Measurements from ENCODE around the gene INAVA. TPM values are rescaled to one million over a fixed set of nuclear protein-coding genes. Genes with fewer than 3 reads are reported as not detected.
"Not testable (repeated sequence)": the region's sequence is repeated elsewhere in the genome, so short reads cannot be mapped to it uniquely, and the experiment has no call there.

Gene INAVA
- total and polyA plus RNA-seq, 4 donors = 0.19 to 3.1 (median 0.50) TPM

- TF ChIP-seq FOXA2 (IDR thresholded peaks at IDR 0.05) = no peak
- no peak for TF ChIP-seq SP1 (IDR thresholded peaks at IDR 0.05)
- TF ChIP-seq, protein P1, sequence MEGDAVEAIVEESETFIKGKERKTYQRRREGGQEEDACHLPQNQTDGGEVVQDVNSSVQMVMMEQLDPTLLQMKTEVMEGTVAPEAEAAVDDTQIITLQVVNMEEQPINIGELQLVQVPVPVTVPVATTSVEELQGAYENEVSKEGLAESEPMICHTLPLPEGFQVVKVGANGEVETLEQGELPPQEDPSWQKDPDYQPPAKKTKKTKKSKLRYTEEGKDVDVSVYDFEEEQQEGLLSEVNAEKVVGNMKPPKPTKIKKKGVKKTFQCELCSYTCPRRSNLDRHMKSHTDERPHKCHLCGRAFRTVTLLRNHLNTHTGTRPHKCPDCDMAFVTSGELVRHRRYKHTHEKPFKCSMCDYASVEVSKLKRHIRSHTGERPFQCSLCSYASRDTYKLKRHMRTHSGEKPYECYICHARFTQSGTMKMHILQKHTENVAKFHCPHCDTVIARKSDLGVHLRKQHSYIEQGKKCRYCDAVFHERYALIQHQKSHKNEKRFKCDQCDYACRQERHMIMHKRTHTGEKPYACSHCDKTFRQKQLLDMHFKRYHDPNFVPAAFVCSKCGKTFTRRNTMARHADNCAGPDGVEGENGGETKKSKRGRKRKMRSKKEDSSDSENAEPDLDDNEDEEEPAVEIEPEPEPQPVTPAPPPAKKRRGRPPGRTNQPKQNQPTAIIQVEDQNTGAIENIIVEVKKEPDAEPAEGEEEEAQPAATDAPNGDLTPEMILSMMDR (IDR thresholded peaks at IDR 0.05; ENCODE audit: low read depth, low read length, missing input control) = no peak
- TF ChIP-seq, protein P2, sequence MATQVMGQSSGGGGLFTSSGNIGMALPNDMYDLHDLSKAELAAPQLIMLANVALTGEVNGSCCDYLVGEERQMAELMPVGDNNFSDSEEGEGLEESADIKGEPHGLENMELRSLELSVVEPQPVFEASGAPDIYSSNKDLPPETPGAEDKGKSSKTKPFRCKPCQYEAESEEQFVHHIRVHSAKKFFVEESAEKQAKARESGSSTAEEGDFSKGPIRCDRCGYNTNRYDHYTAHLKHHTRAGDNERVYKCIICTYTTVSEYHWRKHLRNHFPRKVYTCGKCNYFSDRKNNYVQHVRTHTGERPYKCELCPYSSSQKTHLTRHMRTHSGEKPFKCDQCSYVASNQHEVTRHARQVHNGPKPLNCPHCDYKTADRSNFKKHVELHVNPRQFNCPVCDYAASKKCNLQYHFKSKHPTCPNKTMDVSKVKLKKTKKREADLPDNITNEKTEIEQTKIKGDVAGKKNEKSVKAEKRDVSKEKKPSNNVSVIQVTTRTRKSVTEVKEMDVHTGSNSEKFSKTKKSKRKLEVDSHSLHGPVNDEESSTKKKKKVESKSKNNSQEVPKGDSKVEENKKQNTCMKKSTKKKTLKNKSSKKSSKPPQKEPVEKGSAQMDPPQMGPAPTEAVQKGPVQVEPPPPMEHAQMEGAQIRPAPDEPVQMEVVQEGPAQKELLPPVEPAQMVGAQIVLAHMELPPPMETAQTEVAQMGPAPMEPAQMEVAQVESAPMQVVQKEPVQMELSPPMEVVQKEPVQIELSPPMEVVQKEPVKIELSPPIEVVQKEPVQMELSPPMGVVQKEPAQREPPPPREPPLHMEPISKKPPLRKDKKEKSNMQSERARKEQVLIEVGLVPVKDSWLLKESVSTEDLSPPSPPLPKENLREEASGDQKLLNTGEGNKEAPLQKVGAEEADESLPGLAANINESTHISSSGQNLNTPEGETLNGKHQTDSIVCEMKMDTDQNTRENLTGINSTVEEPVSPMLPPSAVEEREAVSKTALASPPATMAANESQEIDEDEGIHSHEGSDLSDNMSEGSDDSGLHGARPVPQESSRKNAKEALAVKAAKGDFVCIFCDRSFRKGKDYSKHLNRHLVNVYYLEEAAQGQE (IDR thresholded peaks at IDR 0.05) = no peak
- no peak for TF ChIP-seq GABPA (IDR thresholded peaks at IDR 0.05 in 1 of 2, conservative IDR thresholded peaks at IDR 0.05 in 1 of 2)
- TF ChIP-seq, protein P3, sequence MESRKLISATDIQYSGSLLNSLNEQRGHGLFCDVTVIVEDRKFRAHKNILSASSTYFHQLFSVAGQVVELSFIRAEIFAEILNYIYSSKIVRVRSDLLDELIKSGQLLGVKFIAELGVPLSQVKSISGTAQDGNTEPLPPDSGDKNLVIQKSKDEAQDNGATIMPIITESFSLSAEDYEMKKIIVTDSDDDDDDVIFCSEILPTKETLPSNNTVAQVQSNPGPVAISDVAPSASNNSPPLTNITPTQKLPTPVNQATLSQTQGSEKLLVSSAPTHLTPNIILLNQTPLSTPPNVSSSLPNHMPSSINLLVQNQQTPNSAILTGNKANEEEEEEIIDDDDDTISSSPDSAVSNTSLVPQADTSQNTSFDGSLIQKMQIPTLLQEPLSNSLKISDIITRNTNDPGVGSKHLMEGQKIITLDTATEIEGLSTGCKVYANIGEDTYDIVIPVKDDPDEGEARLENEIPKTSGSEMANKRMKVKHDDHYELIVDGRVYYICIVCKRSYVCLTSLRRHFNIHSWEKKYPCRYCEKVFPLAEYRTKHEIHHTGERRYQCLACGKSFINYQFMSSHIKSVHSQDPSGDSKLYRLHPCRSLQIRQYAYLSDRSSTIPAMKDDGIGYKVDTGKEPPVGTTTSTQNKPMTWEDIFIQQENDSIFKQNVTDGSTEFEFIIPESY (IDR thresholded peaks at IDR 0.05) = no peak
- TF ChIP-seq NR2F2 (IDR thresholded peaks at IDR 0.05) = no peak
- no peak for TF ChIP-seq ATF3 (IDR thresholded peaks at IDR 0.05)
- TF ChIP-seq HNF4A (conservative IDR thresholded peaks at IDR 0.05) = no peak
- no peak for TF ChIP-seq YY1 (IDR thresholded peaks at IDR 0.05)
- TF ChIP-seq RXRA (IDR thresholded peaks at IDR 0.05) = no peak
- no peak for TF ChIP-seq RAD21 (IDR thresholded peaks at IDR 0.05)
- TF ChIP-seq, protein P4, sequence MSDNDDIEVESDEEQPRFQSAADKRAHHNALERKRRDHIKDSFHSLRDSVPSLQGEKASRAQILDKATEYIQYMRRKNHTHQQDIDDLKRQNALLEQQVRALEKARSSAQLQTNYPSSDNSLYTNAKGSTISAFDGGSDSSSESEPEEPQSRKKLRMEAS (IDR thresholded peaks at IDR 0.05) = no peak
- no peak for TF ChIP-seq FOXA1 (IDR thresholded peaks at IDR 0.05)
- no peak for TF ChIP-seq EGR1 (IDR thresholded peaks at IDR 0.05; ENCODE audit: low read depth in 2 of 2)
- no peak for TF ChIP-seq JUND (IDR thresholded peaks at IDR 0.05)
- TF ChIP-seq TAF1 (conservative IDR thresholded peaks at IDR 0.05) = no peak
- TF ChIP-seq HNF4G (IDR thresholded peaks at IDR 0.05) = no peak
- WGBS = 86% methylated on average over 2 of the region's 2 CpGs
- Histone ChIP-seq H3K4me1 (ENCODE audit: control insufficient read depth in 4 of 4, insufficient read depth in 4 of 4, low read length in 3 of 4) (no peaks in the 10 kb centered on the region), H3K9me3 (ENCODE audit: control insufficient read depth in 4 of 4, low read length in 3 of 4) (no peaks in the 10 kb centered on the region), H3K4me3 (ENCODE audit: low read depth in 1 of 3, low read length in 3 of 3) (no peak overlapping the region), H3K27me3 (ENCODE audit: control insufficient read depth in 4 of 4, insufficient read depth in 4 of 4, low read length in 3 of 4) (no peaks in the 10 kb centered on the region), H3K27ac (ENCODE audit: low read depth in 1 of 2, low read length in 2 of 2) (no peak overlapping the region), H3K9ac (ENCODE audit: low read depth in 1 of 2, low read length in 2 of 2) (no peak overlapping the region), H3K36me3 (ENCODE audit: control insufficient read depth in 4 of 4, insufficient read depth in 3 of 4, low read depth in 1 of 4, low read length in 3 of 4) (no peaks in the 10 kb centered on the region)
- no peak for DNase-seq (ENCODE audit: low spot score)
Measured at GRCh38 chr1:200963076-200963475, 68.4 kb downstream of the INAVA start.

DNA sequence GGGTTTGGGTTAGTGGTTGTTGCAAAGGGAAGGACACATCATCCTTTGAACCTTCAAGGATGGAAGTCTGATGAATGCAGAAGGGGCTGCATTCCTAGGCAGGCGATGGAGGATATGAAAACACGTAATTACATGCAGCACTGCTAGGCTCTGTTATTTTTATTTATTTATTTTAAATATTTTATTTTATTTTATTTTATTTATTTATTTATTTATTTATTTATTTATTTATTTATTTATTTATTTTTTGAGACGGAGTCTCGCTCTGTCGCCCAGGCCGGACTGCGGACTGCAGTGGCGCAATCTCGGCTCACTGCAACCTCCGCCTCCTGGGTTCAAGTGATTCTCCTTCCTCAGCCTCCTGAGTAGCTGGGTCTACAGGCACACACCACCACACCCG lies 69.2 kb downstream of the INAVA start:
- H3K36me3 ChIP-seq (ENCODE audit: control insufficient read depth in 4 of 4, insufficient read depth in 3 of 4, low read depth in 1 of 4, low read length in 3 of 4); H3K27me3 ChIP-seq (ENCODE audit: control insufficient read depth in 4 of 4, insufficient read depth in 4 of 4, low read length in 3 of 4); DNase-seq (ENCODE audit: low spot score); H3K4me3 ChIP-seq (ENCODE audit: low read depth in 1 of 3, low read length in 3 of 3); H3K27ac ChIP-seq (ENCODE audit: low read depth in 1 of 2, low read length in 2 of 2); H3K9ac ChIP-seq (ENCODE audit: low read depth in 1 of 2, low read length in 2 of 2); H3K4me1 ChIP-seq (ENCODE audit: control insufficient read depth in 4 of 4, insufficient read depth in 4 of 4, low read length in 3 of 4); H3K9me3 ChIP-seq (ENCODE audit: control insufficient read depth in 4 of 4, low read length in 3 of 4): not testable (repeated sequence)
- 89% methylated on average over 11 of the region's 11 CpGs for WGBS

Small RNA genes within 50 kb of the gene (small RNA-seq; reads per million reads assigned to genes)
- not detected for gene RNU6-704P

Other genes with a start within 250 kb of the INAVA start
- 10 to 100 TPM; 10.2 to 12.1 TPM for gene DDX59, start 225.0 kb upstream of the INAVA start, total RNA-seq
- 1 to 10 TPM; 5.8 to 7.0 TPM for gene DDX59, start 225.0 kb upstream of the INAVA start, polyA plus RNA-seq
- 1 to 10 TPM; 4.0 to 8.6 TPM for gene CAMSAP2, start 156.0 kb upstream of the INAVA start, total RNA-seq
- 1 to 10 TPM; 1.9 to 3.0 TPM for gene CAMSAP2, start 156.0 kb upstream of the INAVA start, polyA plus RNA-seq
- under 1 TPM in 1 of 2 donors, not detected in 1; 0.08 TPM for gene GPR25, start 21.9 kb upstream of the INAVA start, total RNA-seq
- gene GPR25, start 21.9 kb upstream of the INAVA start, polyA plus RNA-seq = under 1 TPM in 1 of 2 donors, not detected in 1; 0.13 TPM
- gene KIF21B, start 128.8 kb downstream of the INAVA start, total RNA-seq = 1 to 10 TPM; 1.6 to 1.9 TPM
- under 1 TPM; 0.42 to 0.45 TPM for gene KIF21B, start 128.8 kb downstream of the INAVA start, polyA plus RNA-seq
- under 1 TPM; under 0.01 to 0.33 TPM for gene CACNA1S, start 217.5 kb downstream of the INAVA start, total RNA-seq
- gene CACNA1S, start 217.5 kb downstream of the INAVA start, polyA plus RNA-seq = not detected
- gene ASCL5, start 232.3 kb downstream of the INAVA start, total RNA-seq = not detected
- not detected for gene ASCL5, start 232.3 kb downstream of the INAVA start, polyA plus RNA-seq

Data from liver (tissue), 10 donors.